Suprapubic skin (tissue), 4 donors: ENCODE data around the gene ATF3. TPM values are rescaled to one million over a fixed set of nuclear protein-coding genes. Genes with fewer than 3 reads are reported as not detected.

Source experiments
- DNase-seq, 2 donors: peaks; one replicate each; pipeline ENCODE4 v3.0.0-alpha.2; 2019; ENCODE audit warnings: low spot score in 2 of 2
- H3K27ac ChIP-seq: fragments of 200-600 bp; sonication (generic); one replicate; pipeline ENCODE4 v1.5.1; 2019
- H3K27me3 ChIP-seq: fragments of 200-600 bp; sonication (generic); one replicate; pipeline ENCODE4 v1.5.1; 2019
- H3K36me3 ChIP-seq: fragments of 200-600 bp; sonication (generic); one replicate; pipeline ENCODE4 v1.5.1; 2019
- H3K4me1 ChIP-seq: fragments of 200-600 bp; sonication (generic); one replicate; pipeline ENCODE4 v1.5.1; 2019
- H3K4me3 ChIP-seq: fragments of 200-600 bp; sonication (generic); one replicate; pipeline ENCODE4 v1.5.1; 2019; ENCODE audit warnings: mild to moderate bottlenecking
- H3K9me3 ChIP-seq: fragments of 200-600 bp; sonication (generic); one replicate; pipeline ENCODE4 v1.5.1; 2019
- EP300 ChIP-seq: sonication (generic); formaldehyde crosslinking; IDR thresholded peaks from one replicate; pipeline ENCODE4 v1.6.1; 2017; ENCODE audit warnings: antibody characterized with exemption
- POLR2A ChIP-seq, 2 donors: fragments of 450-650 bp; IDR thresholded peaks; one replicate each; pipeline ENCODE4 v1.6.1; 2017; ENCODE audit warnings: antibody characterized with exemption in 2 of 2, mild to moderate bottlenecking in 2 of 2, moderate library complexity in 2 of 2
- POLR2AphosphoS5 ChIP-seq, 3 donors: sonication (generic); formaldehyde crosslinking; IDR thresholded peaks; one replicate each; pipeline ENCODE4 v1.6.1; 2017; ENCODE audit warnings: antibody characterized with exemption in 3 of 3
- WGBS: methylation state at CpG from one replicate; pipeline ENCODE4 v1.1.5; 2018; 5-methylcytosine and 5-hydroxymethylcytosine counted together
- total RNA-seq, 4 donors: library from RNA; depleted of rRNA; stranded (reverse); fragments of >200 nt; gene quantifications; one replicate each; pipeline ENCODE4 v1.1.0, GENCODE V29; 2016
- TF ChIP-seq, protein P1 (sequence below), 2 donors: fragments of 200-600 bp in 1 of 2; fragments of 450-650 bp in 1 of 2; sonication (generic) in 1 of 2; IDR thresholded peaks; one replicate each; pipeline ENCODE4 v1.5.1; 2016 to 2019; ENCODE audit warnings: antibody characterized with exemption in 2 of 2, mild to moderate bottlenecking in 1 of 2, moderate library complexity in 1 of 2

The ATF3 gene
- total RNA-seq, 4 donors from 2014 or later, result 43.9 to 151 (median 84.1) TPM

DNA sequence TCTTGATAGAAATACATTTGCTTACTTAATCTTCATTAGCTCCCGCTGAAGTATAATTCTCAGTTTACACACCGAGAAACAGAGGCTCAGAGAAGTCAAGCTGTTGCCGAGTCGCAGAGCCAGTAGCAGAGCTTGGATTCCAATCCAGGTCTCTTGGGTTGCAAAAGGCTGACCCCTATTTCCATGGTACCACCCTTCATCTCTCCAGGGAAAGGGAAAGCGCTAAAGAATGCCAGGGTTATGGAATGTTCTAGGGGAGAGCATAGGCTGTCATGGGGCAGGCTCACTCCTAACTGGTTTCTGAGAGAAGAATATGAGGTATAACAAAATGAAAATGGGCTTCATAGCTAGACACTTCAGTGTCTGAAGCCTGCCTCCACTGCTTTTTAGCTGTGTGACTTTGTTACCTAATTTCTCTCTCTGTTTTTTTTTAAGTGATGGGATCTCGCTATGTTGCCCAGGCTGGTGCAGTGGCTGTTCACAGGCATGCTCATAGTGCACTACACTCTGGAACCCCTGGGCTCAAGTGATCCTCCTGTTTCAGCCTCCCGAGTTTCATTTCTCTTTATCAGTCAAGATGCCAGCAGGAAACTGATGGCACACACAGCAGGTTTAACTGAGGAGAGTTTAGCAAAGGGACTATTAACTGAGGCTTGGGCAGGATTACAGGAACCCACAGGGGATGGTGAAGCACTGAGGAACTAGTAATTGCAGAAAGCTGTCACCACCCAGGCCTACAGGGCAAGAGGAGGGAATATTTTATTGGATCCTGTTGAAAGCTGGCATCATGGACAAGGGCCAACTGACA lies 25.5 kb upstream of the ATF3 start:
- no peak for TF ChIP-seq EP300
- no peak for TF ChIP-seq POLR2AphosphoS5 (IDR thresholded peaks at IDR 0.05)
- TF ChIP-seq, protein P1, sequence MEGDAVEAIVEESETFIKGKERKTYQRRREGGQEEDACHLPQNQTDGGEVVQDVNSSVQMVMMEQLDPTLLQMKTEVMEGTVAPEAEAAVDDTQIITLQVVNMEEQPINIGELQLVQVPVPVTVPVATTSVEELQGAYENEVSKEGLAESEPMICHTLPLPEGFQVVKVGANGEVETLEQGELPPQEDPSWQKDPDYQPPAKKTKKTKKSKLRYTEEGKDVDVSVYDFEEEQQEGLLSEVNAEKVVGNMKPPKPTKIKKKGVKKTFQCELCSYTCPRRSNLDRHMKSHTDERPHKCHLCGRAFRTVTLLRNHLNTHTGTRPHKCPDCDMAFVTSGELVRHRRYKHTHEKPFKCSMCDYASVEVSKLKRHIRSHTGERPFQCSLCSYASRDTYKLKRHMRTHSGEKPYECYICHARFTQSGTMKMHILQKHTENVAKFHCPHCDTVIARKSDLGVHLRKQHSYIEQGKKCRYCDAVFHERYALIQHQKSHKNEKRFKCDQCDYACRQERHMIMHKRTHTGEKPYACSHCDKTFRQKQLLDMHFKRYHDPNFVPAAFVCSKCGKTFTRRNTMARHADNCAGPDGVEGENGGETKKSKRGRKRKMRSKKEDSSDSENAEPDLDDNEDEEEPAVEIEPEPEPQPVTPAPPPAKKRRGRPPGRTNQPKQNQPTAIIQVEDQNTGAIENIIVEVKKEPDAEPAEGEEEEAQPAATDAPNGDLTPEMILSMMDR (IDR thresholded peaks at IDR 0.05), result no peak
- no peak for TF ChIP-seq POLR2A (IDR thresholded peaks at IDR 0.05)

DNA sequence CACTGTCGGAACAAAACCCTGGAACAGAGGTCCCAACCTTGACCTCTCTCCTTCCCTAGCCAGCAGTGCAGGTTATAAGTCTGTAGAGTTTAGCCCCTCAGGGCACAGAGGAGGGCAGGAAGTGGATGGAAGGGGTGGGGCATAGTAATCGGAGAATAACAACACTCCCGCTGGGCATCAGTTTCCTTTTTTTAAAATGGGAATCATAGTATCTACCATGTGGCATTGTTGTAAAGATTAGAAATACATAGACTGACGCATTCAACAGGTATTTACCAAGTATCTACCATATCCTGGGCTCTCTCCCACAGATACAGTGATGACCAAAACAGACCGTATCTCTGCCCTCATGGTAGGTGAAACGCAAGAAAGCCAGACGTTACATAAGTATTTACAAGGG lies 24.9 kb upstream of the ATF3 start:
- Histone ChIP-seq H3K4me1 (no peaks in the 10 kb centered on the region), H3K4me3 (no peak overlapping the region), H3K27me3 (peaks cover 12% of the 10 kb centered on the region), H3K9me3 (no peaks in the 10 kb centered on the region), H3K36me3 (no peaks in the 10 kb centered on the region), H3K27ac (no peak overlapping the region)
- TF ChIP-seq, protein P1 (IDR thresholded peaks at IDR 0.05), result no peak
- no peak for TF ChIP-seq POLR2AphosphoS5 (IDR thresholded peaks at IDR 0.05)
- no peak for TF ChIP-seq EP300
- TF ChIP-seq POLR2A (IDR thresholded peaks at IDR 0.05), result no peak
- DNase-seq, result no peak
- WGBS, result 75% methylated on average over 7 of the region's 7 CpGs

More for the DNA sequence above, 25.5 kb upstream of the ATF3 start:
- no peaks in the 10 kb centered on the region for H3K4me1 ChIP-seq
- peaks cover 9% of the 10 kb centered on the region for H3K27me3 ChIP-seq
- H3K4me3 ChIP-seq, result no peak overlapping the region
- no peaks in the 10 kb centered on the region for H3K9me3 ChIP-seq
- 93% methylated on average over 7 of the region's 7 CpGs for WGBS
- H3K27ac ChIP-seq, result no peak overlapping the region
- no peak for DNase-seq
- H3K36me3 ChIP-seq, result no peaks in the 10 kb centered on the region

DNA sequence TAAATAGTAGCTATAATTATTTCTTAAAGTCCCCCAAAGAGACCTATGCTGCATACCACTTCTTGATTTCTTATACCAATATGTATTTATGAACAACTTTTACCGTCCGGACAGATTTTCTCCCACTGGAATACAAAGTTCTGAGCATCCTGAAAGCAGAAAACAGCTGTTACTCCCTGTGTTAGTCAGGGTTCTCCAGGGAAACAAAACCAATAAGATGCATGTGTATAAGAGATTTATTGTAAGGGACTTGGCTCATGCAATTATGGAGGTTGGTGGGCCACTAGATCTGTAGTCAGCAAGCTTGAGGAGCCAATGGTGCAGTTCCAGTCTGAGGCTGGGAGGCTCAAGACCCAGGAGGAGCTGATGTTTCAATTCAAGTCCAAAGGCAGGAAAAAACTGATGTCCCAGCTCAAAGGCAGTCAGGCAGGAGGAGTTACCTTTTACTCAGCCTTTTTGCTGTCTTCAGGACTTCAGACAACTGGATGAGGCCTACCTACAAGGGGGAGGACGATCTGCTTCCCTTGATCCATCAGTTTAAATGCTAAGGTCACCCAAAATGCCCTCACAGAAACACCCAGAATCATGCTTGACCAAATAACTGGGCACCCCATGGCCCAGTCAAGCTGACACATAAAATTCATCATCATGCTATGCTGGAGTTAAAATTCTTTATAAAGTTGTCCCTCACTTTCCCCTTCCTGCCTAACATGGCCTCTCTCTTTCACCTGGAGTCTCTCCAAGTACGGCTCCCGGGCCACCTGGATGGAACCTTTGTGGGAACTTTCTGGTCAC lies 24.3 kb upstream of the ATF3 start:
- no peak for DNase-seq
- WGBS, result 90% methylated on average over 5 of the region's 5 CpGs
- Histone ChIP-seq H3K9me3 (no peaks in the 10 kb centered on the region), H3K4me1 (no peaks in the 10 kb centered on the region), H3K4me3 (no peak overlapping the region), H3K36me3 (no peaks in the 10 kb centered on the region), H3K27ac (no peak overlapping the region), H3K27me3 (peaks cover 12% of the 10 kb centered on the region)
- TF ChIP-seq EP300, result no peak
- TF ChIP-seq, protein P1 (IDR thresholded peaks at IDR 0.05), result no peak

DNA sequence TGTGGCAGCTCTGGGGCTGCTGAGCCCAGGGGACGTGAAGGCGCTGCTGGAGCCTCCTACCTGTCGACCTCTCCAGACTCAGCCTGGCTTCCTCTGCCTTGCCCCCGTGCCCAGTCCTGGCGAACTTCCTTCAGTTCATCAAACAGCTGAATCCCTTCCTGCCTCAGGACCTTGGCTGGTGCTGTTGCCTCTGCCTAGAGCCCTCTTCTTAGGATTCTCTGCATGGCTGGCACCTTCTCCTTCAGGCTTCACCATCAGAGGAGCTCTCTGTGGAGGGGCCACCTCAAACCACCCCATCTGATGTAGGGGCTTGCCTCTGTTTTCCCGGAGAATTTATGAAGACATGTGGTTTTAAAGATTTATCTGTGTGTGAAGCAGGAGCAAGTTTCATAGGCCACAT lies 23.4 kb upstream of the ATF3 start:
- WGBS, result 90% methylated on average over 6 of the region's 6 CpGs
- Histone ChIP-seq H3K27me3 (peaks cover 12% of the 10 kb centered on the region), H3K4me1 (no peaks in the 10 kb centered on the region), H3K27ac (no peak overlapping the region), H3K36me3 (no peaks in the 10 kb centered on the region), H3K9me3 (no peaks in the 10 kb centered on the region), H3K4me3 (no peak overlapping the region)
- TF ChIP-seq, protein P1 (IDR thresholded peaks at IDR 0.05), result no peak
- TF ChIP-seq POLR2A (IDR thresholded peaks at IDR 0.05) (no peak), POLR2AphosphoS5 (IDR thresholded peaks at IDR 0.05) (no peak), EP300 (no peak)
- DNase-seq, result no peak
